Head of caudate nucleus (tissue), 42 donors: ENCODE results near the gene NTM.
A peak's percentile ranks its signal among the peaks of the same experiment; 100 is the strongest.

ENCODE experiments used
- DNase-seq, 42 donors: peaks; one replicate each; pipeline versions ENCODE4 v3.0.0 to v3.0.0-alpha.2; 2020 to 2021; ENCODE audit warnings: mixed read lengths in 7 of 42
- intact Hi-C: fragments of 100-400 bp; cut with DNase I; formaldehyde crosslinking; loops from one replicate; pipeline ENCODE4 v1.15.0; 2022

Gene NTM

DNA sequence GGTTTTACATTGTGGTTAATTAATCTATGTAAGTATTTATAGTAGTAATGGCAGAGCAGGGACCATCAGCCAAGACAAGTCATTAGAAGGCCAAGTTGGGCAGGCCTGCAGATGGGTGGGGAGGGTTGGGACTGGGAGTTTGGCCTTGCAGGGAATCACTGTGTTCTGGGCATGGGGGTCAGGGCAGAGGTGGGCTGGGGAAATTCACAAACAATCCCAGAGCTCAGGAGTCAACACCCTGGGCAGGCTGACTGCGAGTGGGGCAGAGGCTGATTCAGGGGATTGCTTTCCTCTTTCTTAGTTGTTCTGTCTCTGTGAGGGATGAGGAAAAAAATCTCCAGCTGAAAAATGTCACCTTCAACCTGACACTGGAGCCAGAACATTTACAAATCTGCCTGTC lies 322.5 kb downstream of the NTM start:
- DNase-seq: no peak
- intact Hi-C loops: no loop called here

DNA sequence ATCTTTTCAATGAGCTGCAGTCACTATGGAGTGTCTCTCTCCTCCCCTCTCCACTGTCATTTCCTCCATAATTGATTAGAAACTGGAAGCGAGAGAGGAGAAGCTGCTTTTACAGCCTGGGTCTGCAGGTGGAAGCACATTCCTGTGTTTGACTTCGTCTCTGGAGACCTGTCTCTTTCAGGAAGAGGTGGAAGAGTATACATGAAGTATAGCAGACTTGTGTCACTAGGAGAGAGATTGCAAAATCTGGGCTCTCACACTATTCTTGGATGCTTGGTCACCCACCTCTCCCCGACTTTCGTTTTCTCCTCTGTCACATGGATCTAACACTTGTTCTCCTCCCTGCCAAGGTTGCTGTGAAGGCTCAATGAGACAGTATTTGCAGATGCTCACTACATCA lies 323.3 kb downstream of the NTM start:
- DNase-seq: no peak
- intact Hi-C loops: no loop called here

DNA sequence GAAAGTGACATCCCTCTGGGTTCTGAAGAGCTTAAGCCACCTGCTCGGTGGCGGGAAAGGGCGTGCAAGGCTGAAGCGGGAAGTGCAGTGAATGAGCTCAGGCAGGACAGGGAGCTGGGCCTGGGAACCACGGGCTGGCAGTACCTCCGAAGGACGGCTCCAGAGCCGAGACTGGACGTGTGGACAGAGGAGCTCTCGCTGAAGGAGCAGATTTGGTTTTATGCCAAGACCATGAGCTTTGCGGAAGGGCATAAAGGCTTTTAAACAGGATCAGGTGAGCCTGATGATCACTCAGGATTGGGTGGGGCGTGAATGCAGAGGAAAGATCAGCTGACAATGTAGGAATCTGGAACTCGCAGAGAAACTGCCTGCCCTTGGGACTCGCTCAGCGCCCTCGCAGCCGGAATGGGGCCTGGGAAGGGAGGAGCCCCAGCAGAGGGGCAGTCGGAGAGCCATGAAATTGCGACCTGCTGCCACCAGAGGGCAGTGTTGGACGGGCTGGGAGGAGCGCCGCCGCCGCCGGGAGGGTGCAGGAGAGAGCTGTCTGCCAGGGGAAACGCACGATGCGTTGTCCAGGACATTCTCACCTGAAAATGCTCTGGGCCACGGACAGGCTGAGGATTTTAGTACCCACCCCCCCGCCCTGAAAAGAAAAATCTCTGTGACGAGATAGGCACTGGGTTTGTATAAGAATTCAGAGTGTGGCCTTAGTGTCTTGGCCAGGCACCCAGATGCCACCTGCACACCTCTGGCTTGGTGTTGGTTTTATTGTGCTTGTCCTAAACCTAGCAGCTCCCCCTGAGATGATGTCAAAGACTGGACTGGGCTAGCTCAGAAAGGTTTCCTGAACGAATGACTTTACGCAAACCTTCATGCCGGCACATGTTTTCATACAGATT lies 324.4 kb downstream of the NTM start:
- intact Hi-C loops: no loop called here
- DNase-seq: peak; percentile 63 to 95 (median 90)

DNA sequence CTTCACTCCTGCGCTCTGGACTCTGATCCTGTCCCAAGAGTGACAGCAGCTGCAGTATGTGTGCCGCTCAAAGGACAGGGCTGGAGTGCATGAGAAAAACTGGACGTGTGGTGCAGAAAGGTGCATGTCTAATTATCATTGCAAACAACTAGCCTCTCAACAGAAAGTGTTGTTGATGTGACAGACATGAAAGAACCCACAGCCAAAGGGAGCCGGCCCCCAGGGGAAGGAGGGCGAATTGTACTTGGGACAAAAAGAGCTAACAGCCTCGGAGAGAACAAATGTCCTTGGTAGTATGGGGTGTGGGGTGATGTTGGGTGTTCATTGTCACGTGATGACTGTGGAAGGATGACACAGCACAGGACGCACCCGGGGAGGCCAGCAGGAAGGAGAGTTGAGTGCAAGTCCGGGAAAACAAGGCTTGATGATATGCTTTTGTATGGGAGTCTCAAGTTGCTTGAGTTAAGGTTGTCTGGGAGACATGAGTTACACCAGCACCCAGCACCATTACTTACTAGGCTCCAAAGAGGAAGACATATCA lies 325.5 kb downstream of the NTM start:
- DNase-seq: no peak
- intact Hi-C loops: no loop called here

DNA sequence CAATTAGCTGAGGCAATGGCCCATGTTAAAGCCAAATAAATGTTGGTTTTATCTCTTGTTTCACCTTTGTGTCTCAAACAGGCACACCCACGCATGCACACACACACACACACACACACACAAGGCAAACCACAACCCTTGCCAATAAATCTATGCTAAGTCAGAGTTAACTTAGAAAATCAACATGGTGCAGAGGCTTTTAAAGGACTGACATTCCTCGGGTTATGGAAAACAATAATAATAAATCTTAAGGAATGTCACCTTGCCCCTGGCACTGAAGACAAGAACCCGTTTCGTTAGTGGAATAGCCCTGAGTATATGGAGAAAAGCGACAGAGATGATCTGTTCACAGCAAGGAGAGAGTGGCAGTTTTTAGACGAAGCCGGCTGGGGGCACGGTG lies 326.3 kb downstream of the NTM start:
- intact Hi-C loops: no loop called here
- no peak for DNase-seq

DNA sequence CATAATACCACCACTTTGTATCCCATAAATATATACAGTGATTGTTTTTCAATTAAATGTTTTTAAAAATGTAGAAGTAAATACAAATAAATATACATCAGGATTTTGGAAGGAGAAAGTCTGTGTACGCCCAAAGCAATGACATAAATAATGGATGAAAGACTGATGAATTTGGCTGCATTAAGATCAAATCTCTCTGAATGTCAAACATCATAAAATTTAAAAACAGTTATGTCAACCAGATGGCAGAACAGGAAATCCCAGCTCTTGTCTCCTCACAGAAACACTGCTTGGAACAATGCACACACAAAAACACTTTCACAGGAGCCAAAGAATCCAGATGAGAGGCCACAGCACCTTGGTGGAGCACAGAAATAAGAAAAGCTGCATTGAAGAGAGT lies 332.9 kb downstream of the NTM start:
- intact Hi-C loops: no loop called here
- DNase-seq: no peak

DNA sequence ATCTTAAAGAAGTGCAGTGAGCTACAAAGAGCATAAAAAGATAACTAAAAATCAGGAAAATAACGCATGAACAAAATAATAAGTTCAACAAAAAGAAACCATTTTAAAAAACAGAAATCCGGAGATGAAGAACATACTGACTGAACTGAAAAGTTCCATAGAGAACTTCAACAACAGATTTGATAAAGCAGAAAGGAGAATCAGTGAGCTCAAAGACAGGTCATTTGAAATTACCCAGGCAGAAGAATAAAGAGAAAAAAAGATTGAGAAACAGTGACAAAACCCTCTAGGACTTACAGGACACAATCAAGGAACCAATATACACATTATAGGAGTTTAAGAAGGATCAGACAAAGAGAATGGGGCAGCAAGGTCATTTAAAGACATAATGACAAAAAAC lies 334.3 kb downstream of the NTM start:
- intact Hi-C loops: no loop called here
- no peak for DNase-seq

DNA sequence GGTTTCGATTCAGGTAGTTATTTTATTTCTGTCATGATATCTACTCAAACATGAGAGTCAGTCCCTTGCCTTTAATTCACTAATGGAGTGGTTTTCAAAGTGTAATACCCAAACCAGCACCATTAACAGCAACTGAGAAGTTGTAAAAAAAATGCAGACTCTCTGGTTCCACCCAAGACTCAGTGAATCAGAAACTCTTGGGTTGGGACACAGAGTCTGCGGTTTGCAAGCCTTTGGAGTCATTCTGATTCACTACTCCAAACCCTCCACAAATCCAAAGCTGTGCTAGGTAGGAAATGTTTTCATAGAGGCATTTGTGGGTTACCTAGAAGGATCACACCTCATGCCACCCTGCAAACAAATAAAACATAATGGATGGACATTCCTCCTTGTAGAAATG lies 340.1 kb downstream of the NTM start:
- no peak for DNase-seq
- intact Hi-C loops: no loop called here

DNA sequence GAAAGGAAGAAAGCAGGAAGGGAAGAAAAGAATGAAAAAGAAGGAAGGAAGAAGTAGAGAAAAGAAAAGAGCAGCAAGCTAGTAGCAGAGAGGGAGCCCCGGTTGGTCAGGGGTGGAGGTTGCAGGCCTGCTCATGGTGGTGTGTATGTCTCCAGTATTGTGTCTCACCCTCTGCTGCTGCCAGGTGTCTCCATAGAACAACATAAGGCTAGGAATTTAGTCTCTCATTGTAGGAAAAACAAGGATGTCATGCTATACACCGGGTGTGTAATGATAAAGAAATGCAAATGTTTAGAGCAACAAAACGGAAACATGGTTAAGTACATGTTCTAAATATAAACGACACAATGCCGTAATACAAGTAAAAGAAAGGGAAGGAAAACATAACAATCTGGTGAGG lies 342.5 kb downstream of the NTM start:
- DNase-seq: no peak
- intact Hi-C loops: no loop called here

DNA sequence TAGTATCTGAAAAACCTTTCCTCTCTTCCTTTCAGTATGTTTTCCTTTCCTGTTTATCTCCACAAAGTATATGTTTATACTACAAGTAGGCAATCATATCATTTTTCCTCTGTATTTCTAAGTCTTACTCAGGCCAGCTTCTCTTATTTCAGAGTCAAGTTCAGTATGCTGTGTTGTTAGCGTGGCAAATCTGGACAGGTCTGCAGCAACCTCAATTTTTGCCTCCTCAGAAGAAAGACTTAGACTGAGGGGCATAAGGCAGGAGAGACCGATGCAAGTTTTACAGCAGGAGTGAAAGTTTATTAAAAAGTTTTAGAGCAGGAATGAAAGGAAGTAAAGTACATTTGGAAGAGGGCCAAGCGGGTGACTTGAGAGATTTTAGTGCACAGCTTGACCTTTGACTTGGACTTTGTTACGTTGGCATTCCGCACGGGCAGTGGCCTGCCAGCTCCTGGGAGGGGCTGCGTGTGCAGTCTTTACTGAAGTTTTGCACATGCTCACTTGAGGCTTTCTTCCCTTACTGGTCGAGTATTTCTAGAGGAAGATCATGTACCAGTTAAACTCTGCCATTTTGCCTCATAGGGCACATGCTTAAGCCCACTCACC lies 343.2 kb downstream of the NTM start:
- intact Hi-C loops: no loop called here
- DNase-seq: no peak

DNA sequence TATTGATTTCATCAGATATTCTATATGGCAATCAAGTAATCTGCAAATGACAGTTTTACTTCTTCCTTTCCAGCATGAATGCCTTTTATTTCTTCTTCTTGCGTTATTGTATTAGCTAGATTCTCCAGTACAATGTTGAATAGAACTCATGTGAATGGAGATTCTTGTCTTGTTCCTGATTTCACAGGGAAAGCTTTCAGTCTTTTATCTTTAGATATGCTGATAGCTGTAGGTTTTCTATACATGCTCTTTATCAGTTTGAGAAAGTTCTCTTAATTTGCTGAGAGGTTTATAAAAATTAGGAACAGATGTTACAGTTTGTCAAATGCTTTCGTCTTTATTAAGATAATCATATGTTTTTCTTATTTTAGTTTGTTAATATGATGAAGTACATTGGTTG lies 347.2 kb downstream of the NTM start:
- intact Hi-C loops: no loop called here
- no peak for DNase-seq

DNA sequence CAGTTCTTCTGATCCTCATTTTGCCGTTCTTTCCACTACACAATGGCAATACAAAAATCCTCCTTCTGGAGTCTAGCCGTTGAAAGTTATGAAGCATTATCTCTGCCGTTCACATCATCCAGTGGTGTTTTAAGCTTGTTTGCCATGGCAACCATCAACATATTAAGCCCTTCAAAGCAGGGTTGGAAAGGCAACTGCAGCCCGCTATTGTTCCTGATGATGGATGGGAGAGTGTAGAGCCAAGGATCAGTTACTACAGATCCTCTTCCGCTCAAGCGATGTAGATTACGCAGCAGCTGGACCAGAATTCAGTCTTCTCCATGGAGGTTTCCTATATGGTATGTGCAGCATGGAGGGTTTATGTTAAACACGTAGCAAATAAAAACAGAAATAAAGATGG lies 352.7 kb downstream of the NTM start:
- DNase-seq: no peak
- intact Hi-C loops: no loop called here

DNA sequence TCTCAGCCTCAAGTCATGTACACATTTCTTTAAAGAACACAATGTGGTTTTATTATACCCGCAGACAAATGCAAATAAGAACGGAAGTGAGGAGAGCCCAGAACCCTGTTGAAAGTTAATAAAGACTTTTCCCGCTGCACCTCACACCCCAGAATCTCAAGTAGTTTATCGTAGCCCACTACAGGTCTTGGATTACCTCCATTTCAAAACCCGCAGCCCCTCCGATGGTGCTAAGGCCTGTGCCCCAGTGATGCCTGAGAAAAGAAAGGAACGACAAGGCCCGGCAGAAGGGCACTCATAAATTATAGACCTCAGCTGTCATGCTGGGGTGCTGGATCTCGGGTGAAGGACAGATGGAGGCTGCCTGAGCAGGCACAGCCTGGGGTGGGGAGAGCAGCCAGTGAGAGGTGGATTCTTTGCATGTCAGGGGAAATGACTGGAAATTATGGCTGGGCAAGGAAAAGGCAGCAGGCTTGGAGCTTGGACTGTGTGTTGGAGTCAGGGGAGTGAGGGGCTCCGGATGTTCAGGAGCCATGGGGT lies 354.1 kb downstream of the NTM start:
- DNase-seq: no peak
- intact Hi-C loops: no loop called here

DNA sequence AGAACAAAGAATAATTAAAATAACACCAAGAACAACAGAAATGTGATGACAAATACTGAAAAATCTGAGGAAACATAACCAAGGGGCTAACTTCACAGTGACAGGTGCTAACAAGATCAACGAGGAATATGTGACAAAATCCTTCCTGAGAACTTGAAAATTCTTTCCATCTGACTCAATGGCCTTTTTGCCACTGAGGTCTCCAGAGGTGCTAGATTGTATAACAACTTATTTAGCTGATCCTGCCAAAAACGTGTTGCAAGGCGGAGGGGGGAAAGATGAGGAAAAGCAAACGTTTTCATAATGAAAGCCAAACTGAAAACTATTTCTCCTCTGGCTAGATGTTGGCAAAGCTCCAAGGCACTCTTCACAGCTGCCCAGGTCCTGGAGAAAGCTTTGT lies 364.5 kb downstream of the NTM start:
- DNase-seq: no peak
- intact Hi-C loops: no loop called here

DNA sequence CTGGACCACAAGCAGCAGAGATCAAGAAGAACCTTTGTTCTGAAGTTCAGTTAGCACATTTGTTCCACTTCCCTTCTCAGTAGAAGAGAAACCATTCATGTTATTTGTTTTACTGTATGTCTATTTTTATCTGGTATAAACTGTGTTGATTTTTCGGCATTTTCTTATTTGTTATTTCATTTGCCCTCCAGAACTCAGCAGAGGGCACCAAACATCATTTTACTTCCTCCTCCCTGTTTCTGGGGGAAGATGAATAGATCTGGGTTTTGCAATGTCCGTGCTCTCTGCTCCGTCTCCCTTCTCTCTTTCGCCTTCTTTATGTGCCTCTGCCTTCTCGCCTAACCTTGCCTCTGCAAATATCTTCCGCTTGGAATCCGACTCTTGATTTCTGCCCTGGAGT lies 366.9 kb downstream of the NTM start:
- no peak for DNase-seq
- intact Hi-C loops: no loop called here

DNA sequence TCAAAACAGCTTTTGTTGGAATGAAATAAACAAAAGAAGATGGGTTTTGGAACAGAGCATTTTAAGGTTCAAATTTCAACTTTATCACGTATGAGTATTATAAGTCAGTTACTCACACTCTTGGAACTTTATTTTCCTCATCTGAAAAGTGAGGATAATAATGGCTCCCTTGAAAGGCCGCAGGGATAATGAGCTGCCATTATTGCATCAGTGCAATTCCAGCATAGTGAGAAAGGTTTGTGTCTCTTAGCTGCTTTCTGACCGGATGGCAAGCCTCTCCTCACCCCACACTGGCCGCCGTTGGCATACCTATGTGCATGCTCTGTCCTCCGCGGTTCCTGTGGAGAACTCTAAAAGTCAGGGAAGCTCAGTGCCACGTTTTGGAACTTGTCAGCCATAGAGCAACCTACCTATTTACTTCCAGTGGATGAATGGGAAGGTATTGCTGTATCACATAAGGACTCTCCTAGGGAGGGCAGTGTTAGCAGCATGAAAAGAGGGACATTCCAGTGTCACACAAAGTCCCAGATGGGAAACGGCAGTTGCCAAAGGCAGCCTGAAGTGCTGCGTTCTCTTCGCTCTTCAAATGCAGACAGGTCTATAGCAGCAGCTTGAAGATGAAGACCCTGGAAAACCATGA lies 368.9 kb downstream of the NTM start:
- DNase-seq: no peak
- intact Hi-C loops: no loop called here

DNA sequence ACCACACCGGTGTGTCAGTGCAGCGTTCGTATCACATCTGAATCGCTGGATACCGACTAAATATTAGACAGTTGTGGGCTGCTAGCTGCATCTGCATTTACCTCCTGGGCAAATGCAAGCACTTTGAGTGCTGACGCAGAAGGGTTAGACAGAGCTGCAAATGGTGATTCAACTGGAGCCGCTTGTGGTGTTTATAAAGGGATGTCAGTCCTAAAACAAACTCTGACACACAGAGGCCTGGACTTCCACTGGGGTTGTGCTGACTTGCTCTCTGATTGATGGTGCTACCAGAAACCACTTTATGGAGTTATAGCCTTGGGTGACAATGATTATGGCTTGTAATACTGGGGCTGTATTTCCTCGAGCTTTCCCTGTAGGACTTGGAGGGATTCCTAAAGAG lies 374.4 kb downstream of the NTM start:
- intact Hi-C loops: no loop called here
- DNase-seq: no peak

DNA sequence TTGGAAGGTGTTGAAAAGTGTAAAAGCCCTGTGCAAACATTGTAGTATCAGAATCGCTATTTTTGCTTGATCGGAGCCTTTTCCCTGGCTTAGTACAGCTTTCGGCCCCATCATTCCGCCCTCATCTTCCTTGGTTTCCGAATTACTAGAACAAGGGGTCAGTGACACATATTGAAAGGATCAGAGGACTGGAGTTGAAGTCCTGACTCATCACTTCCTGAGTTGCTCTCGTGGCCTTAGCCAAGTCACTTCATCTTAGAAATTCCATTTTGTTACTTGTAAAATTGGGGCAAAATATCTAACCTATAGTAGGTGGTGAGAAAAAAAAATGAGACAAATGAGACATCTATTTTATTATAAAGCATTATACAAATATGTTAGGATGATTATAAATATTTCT lies 375.0 kb downstream of the NTM start:
- intact Hi-C loops: no loop called here
- no peak for DNase-seq

DNA sequence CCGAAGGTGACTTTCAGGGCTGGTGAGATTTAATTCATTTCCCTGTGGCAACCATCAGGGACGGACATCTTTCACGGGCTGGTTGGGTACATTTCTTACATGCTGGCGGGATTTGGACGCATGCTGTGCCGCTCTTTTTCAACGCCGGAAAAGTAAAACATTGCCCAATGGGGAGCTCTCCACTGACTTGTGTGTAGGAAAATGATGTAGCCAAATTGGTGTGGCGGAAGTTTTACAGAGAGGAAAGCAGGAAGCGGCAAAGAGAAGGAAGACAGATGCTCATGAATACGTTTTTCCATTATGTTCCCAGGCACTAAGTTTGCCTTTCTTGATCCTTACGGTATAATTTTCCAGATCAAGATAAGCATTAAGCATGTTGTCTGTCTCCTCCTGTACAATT lies 375.8 kb downstream of the NTM start:
- intact Hi-C loops: no loop called here
- DNase-seq: no peak
